Heart left ventricle (tissue), 16 donors: ENCODE results near the gene ADAMTSL1. TPM values are rescaled to one million over a fixed set of nuclear protein-coding genes. Genes with fewer than 3 reads are reported as not detected.

Source experiments
- ATAC-seq, 4 donors: fragments of 200-7000 bp; cut with Tn5 transposase; one replicate each; pipeline ENCODE4 v1.9.1; 2020 to 2022; ENCODE audit warnings: moderate library complexity in 4 of 4, mild to moderate bottlenecking in 3 of 4, moderate number of reproducible peaks in 1 of 4
- DNase-seq, 5 donors: peaks; one replicate each; pipeline ENCODE4 v3.0.0-alpha.2; 2020
- H3K27ac ChIP-seq, 12 donors: fragments of 200-600 bp; sonication (generic) in 4 of 12; one replicate each; pipeline versions ENCODE4 v1.5.0 to v1.8.0; 2016 to 2022; ENCODE audit warnings: mild to moderate bottlenecking in 2 of 12
- H3K27me3 ChIP-seq, 9 donors: fragments of 200-600 bp; sonication (generic) in 2 of 9; one replicate each; pipeline versions ENCODE4 v1.5.1 to v1.8.0; 2016 to 2022; ENCODE audit warnings: mild to moderate bottlenecking in 3 of 9
- H3K36me3 ChIP-seq, 9 donors: fragments of 200-600 bp; sonication (generic) in 2 of 9; one replicate each; pipeline versions ENCODE4 v1.5.0 to v1.8.0; 2018 to 2022; ENCODE audit warnings: mild to moderate bottlenecking in 2 of 9
- H3K4me1 ChIP-seq, 12 donors: fragments of 200-600 bp; sonication (generic) in 4 of 12; one replicate each; pipeline versions ENCODE4 v1.5.0 to v1.8.0; 2016 to 2022; ENCODE audit warnings: mild to moderate bottlenecking in 3 of 12
- H3K4me3 ChIP-seq, 12 donors: fragments of 200-600 bp; sonication (generic) in 4 of 12; one replicate each; pipeline versions ENCODE4 v1.5.0 to v1.8.0; 2017 to 2022; ENCODE audit warnings: mild to moderate bottlenecking in 9 of 12, moderate library complexity in 4 of 12
- H3K9me3 ChIP-seq, 12 donors: fragments of 200-600 bp; sonication (generic) in 4 of 12; one replicate each; pipeline versions ENCODE4 v1.5.0 to v1.8.0; 2016 to 2022; ENCODE audit warnings: mild to moderate bottlenecking in 1 of 12
- POLR2A ChIP-seq, 2 donors: fragments of 450-650 bp; IDR thresholded peaks; one replicate each; pipeline ENCODE4 v1.6.1; 2017; ENCODE audit warnings: antibody characterized with exemption in 2 of 2, mild to moderate bottlenecking in 2 of 2, moderate library complexity in 2 of 2
- WGBS, 4 donors: extraction: QIAGEN DNeasy Blood & Tissue Kit in 2 of 4; methylation state at CpG; one replicate each; pipeline versions ENCODE4 v1.1.5 to v1.1.7; 2013 to 2018; 5-methylcytosine and 5-hydroxymethylcytosine counted together
- intact Hi-C, 10 donors: fragments of 100-400 bp; cut with DNase I; formaldehyde crosslinking; loops; one replicate each; pipeline versions ENCODE4 v1.11.1 to v1.14.2; 2022
- polyA plus RNA-seq, 2 donors: library from polyadenylated mRNA; stranded (reverse); fragments of 200-250 nt; gene quantifications; one replicate each; pipeline ENCODE4 v1.2.3, GENCODE V29; 2013
- total RNA-seq, 9 donors: library from RNA; depleted of rRNA in 2 of 9; stranded (reverse); fragments of >200 nt in 2 of 9; fragmentation: NEBNext Ultra II Directional in 3 of 9; extraction: Animal tissue kit (Norgen Biotek cat#: 25700) in 3 of 9; gene quantifications; one replicate each; pipeline versions ENCODE4 v1.1.0 to v1.2.4, GENCODE V29; 2016 to 2023
- TF ChIP-seq, protein P1 (sequence below), 12 donors: fragments of 200-600 bp; sonication (generic) in 4 of 12; IDR thresholded peaks; one replicate each; pipeline versions ENCODE4 v1.5.0 to v1.8.0; 2018 to 2022; ENCODE audit warnings: antibody characterized with exemption in 12 of 12, mild to moderate bottlenecking in 5 of 12
- donor health status: ischemic (EF 13 %, LVEDD 7.1; RV severe dilation, severe dysfunction).
- donor health status: healthy with polysubstance abuse.
- donor health status: DM: no; HTN: yes; CAD: no.
- donor health status: DM: no; HTN: no; CAD: no.
- donor health status: ischemic (EF 25% LVEDD 6.9; RV normal size, moderate dysfunction).
- donor health status: ischemic (EF 25% LVEDD 5.7; RV mildly dilated, moderate dysfunction).
- donor health status: healthy.
- donor health status: DM: yes; HTN: yes; CAD: no.
- donor health status: ischemic (EF 35%, LVEDD 5.7; RV mildly dilated, moderate dysfunction).
- donor health status: nonischemic (EF 11% LVEDD 7.7; RV severe dilation, severe dysfunction).
- donor health status: DM: yes; HTN: yes; CAD: no.
- donor health status: PGD.
- donor health status: ischemic (EF 29% LVEDD 5.4; RV normal size, mild dysfunction).
- donor health status: nonischemic (EF 23%, LVEDD 6.1; RV moderate dilation, normal function).

The ADAMTSL1 gene
- total and polyA plus RNA-seq, 11 donors = 0.46 to 4.7 (median 1.1) TPM

DNA sequence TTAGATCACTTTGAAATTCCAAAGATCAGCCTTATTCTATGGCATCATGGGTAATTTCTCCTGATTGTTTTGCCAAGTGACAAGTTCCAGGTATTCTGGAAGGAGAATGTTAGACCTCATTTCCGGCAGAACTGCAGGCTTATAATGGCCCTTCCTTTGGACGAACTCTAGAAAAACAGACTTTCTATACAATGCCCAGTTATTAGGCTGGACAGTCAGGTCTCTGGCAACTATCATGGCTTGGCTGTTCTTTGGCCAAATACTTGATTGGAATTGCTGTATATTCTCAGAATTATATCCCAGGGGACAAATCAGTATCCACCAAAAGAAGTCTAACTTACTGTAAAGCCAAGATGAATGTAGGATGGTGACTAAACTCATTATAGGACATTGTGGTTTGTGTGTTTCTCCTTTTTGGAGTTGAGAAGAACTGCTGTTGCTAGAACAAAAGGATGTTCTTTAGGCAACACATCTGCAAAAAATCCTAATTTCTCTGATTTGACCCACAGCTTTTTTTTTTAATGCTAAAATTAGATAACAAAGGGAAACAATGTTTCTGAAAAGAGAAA, 69.0 kb downstream of the ADAMTSL1 start:
- intact Hi-C loops = no loop called here
- no peak for ATAC-seq
- Histone ChIP-seq H3K4me3 (no peak overlapping the region), H3K36me3 (no peaks in the 10 kb centered on the region), H3K27me3 (no peaks in the 10 kb centered on the region), H3K9me3 (peaks cover 0 to 5% (median 0%) of the 10 kb centered on the region in 12 donors), H3K27ac (peak overlapping the region in 4 of 12 donors; percentile 9 to 37 (median 24)), H3K4me1 (peaks cover 0 to 12% (median 2%) of the 10 kb centered on the region in 12 donors)
- TF ChIP-seq, protein P1, sequence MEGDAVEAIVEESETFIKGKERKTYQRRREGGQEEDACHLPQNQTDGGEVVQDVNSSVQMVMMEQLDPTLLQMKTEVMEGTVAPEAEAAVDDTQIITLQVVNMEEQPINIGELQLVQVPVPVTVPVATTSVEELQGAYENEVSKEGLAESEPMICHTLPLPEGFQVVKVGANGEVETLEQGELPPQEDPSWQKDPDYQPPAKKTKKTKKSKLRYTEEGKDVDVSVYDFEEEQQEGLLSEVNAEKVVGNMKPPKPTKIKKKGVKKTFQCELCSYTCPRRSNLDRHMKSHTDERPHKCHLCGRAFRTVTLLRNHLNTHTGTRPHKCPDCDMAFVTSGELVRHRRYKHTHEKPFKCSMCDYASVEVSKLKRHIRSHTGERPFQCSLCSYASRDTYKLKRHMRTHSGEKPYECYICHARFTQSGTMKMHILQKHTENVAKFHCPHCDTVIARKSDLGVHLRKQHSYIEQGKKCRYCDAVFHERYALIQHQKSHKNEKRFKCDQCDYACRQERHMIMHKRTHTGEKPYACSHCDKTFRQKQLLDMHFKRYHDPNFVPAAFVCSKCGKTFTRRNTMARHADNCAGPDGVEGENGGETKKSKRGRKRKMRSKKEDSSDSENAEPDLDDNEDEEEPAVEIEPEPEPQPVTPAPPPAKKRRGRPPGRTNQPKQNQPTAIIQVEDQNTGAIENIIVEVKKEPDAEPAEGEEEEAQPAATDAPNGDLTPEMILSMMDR (IDR thresholded peaks at IDR 0.05) = no peak
- no peak for TF ChIP-seq POLR2A (IDR thresholded peaks at IDR 0.05)
- DNase-seq = no peak
- 63 to 81% (median 70%) methylated on average over 2 of the region's 2 CpGs for WGBS, 4 donors

DNA sequence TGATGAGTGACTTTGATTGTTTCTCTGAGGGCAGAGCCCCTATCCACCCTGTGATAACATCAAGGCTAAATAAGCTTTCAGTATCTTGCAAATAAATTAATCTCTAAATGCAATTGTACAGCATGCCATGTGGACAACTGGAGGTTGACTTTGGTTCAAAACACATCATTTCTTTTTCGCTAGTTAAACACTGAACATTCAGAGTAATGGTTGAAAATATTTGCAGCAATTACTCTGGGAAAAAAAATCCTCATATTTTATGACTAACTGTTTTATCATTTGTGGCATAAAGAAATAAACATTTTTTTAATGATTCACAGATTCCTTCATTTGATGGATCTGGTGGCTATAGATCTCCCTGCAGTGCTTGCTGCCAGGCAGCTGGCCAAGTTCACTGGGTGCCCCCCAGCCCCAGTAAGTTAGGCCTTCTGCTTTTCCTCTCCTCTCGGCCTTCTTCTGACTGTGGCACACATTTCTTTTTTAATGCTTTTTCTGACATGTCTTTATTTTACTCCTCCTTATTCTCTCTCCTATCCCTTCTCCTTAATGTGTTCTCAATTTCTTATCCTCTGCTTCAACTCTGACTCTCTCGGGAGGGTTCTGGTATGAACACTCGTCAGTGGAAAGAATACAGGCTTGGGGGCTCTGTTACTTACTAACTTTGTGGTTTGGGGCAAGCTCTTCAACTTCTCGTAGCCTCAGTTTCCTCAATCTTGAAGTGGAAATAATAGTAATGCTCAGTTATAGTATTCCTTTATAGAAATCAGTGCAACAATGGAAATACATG, 69.6 kb downstream of the ADAMTSL1 start:
- no peak for TF ChIP-seq POLR2A (IDR thresholded peaks at IDR 0.05)
- TF ChIP-seq, protein P1 (IDR thresholded peaks at IDR 0.05) = no peak
- Histone ChIP-seq H3K4me3 (no peak overlapping the region), H3K27me3 (no peaks in the 10 kb centered on the region), H3K4me1 (peaks cover 0 to 12% (median 2%) of the 10 kb centered on the region in 12 donors), H3K27ac (peak overlapping the region in 2 of 12 donors; percentile 9 to 30), H3K36me3 (no peaks in the 10 kb centered on the region), H3K9me3 (peaks cover 0 to 5% (median 0%) of the 10 kb centered on the region in 12 donors)
- DNase-seq (no peak), ATAC-seq (no peak)
- intact Hi-C loops = no loop called here
- 80 to 82% (median 81%) methylated on average over 5 of the region's 5 CpGs for WGBS, 4 donors

DNA sequence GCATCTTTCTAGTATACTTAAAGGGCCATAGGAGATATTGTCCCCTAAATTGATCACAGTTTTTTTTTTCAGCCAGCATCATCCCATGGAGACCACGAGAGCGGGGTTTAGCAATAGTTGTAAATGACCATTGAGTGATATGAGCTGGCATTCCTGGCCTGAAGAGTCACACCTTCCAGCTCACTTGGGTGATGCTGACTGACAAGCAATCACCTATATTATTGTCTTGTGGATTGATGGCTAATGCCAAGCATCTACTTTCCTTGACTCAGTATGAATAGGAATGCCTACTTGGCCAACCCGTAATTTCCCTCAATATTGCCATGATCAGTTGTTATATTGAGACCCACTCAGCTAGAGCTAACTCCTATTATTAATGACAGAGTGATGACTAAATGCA, 70.5 kb downstream of the ADAMTSL1 start:
- WGBS, 4 donors = 97 to 98% (median 97%) methylated on average over 3 of the region's 3 CpGs
- no peaks in the 10 kb centered on the region for H3K27me3 ChIP-seq
- peaks cover 0 to 5% (median 0%) of the 10 kb centered on the region in 12 donors for H3K9me3 ChIP-seq
- DNase-seq = no peak
- intact Hi-C loops = no loop called here
- H3K4me3 ChIP-seq = no peak overlapping the region
- no peak for ATAC-seq
- no peaks in the 10 kb centered on the region for H3K36me3 ChIP-seq
- TF ChIP-seq, protein P1 (IDR thresholded peaks at IDR 0.05) = no peak
- no peak for TF ChIP-seq POLR2A (IDR thresholded peaks at IDR 0.05)
- no peak overlapping the region for H3K27ac ChIP-seq
- peaks cover 0 to 12% (median 2%) of the 10 kb centered on the region in 12 donors for H3K4me1 ChIP-seq

DNA sequence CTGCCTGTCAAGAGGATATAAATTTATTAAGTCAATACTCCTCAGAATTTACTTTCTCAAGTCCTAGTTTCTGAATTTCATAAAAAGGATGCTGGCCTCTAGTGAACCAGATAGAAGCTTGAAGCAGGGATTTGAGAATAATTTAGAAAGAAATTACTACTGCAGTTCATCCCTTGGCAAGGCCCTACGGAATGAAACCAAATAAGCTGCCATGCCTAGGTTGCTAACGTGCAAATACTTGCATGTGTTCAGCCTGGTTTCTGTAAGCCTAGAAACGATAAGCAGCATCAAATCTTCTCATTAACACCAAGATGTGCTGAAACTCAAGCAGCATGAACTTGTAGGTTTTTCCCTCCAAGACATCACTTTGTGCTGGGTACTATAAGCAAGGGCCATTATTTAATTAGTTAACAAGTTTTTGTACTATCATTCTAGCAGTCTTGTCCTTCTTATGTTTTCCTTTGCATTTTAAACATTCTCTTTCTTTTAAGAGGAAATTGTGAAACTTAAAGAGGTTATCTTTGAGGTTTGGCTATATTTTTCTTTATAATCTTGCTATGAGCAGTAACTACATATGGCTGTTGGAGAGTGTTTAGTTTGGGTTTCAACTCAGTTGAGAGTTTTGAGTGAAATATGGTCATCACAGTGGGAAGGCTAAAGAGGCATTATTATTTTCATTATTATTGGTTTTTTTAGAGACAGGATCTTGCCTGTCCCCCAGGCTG, 71.8 kb downstream of the ADAMTSL1 start:
- intact Hi-C loops = no loop called here
- Histone ChIP-seq H3K9me3 (peaks cover 0 to 5% (median 0%) of the 10 kb centered on the region in 12 donors), H3K4me1 (peaks cover 0 to 12% (median 2%) of the 10 kb centered on the region in 12 donors), H3K27ac (no peak overlapping the region), H3K4me3 (no peak overlapping the region), H3K36me3 (no peaks in the 10 kb centered on the region), H3K27me3 (no peaks in the 10 kb centered on the region)
- no peak for ATAC-seq
- 86 to 91% (median 90%) methylated on average over 3 of the region's 3 CpGs for WGBS, 4 donors
- TF ChIP-seq, protein P1 (IDR thresholded peaks at IDR 0.05) = no peak
- TF ChIP-seq POLR2A (IDR thresholded peaks at IDR 0.05) = no peak
- no peak for DNase-seq
